ENCODE results near the gene PYGO1.

PYGO1 gene

GRCh38 chr15:55564347-55565145 lies 23.6 kb downstream of the PYGO1 start:
- TF ChIP-seq SNAI2 (CRISPR knock-in tag; IDR thresholded peaks at IDR 0.05) (no peak), ZC3H10 (CRISPR knock-in tag; IDR thresholded peaks at IDR 0.05) (no peak), PPARA (CRISPR knock-in tag; IDR thresholded peaks at IDR 0.05; ENCODE audit: borderline replicate concordance) (no peak), ISL1 (CRISPR knock-in tag; IDR thresholded peaks at IDR 0.05) (no peak), OSR1 (CRISPR knock-in tag; IDR thresholded peaks at IDR 0.05) (no peak)
- peak; percentile 40; the same call in 1 of the 3 replicates for ATAC-seq

DNA sequence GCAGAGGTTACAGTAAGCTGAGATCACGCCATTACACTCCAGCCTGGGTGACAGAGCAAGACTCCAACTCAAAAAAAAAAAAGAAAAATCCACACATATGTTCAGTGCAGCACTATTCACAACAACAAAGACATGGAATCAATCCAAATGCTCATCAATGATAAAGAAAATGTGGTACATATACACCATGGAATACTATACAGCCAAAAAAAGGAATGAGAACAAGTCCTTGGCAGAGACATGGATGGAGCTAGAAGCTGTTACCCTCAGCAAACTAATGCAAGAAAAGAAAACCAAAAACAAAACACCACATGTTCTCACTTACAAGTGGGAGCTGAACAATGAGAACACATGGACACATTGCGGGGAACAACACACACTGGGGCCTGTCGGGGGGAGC lies 25.5 kb downstream of the PYGO1 start:
- no peak for ATAC-seq
- TF ChIP-seq TSHZ2 (CRISPR knock-in tag; IDR thresholded peaks at IDR 0.05) (no peak), ARNTL (CRISPR knock-in tag; IDR thresholded peaks at IDR 0.05; ENCODE audit: borderline replicate concordance, low read depth) (no peak), TCF4 (CRISPR knock-in tag; IDR thresholded peaks at IDR 0.05; ENCODE audit: borderline replicate concordance) (no peak), CSRNP3 (CRISPR knock-in tag; IDR thresholded peaks at IDR 0.05) (no peak), GLIS3 (CRISPR knock-in tag; IDR thresholded peaks at IDR 0.05) (no peak)

DNA sequence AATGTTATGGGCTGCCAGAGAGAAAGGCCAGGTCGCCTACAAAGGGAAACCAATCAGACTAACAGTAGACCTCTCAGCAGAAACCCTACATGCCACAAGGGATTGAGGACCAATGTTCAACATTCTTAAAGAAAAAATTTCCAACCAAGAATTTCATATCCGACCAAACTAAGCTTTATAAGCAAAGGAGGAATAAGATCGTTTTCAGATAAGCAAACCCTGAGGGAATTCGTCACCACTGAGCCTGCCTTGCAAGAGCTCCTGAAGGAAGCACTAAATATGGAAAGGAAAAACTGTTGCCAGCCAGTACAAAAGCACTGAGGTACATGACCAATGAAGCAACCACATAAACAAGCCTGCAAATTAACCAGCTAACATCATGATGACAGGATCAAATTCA lies 33.1 kb downstream of the PYGO1 start:
- no peak for ATAC-seq
- no peak for TF ChIP-seq ESRRG (CRISPR knock-in tag; IDR thresholded peaks at IDR 0.05)
- no peak for TF ChIP-seq OSR1 (CRISPR knock-in tag; IDR thresholded peaks at IDR 0.05)
- no peak for TF ChIP-seq TOX (CRISPR knock-in tag; IDR thresholded peaks at IDR 0.05; ENCODE audit: borderline replicate concordance)
- no peak for TF ChIP-seq ISL1 (CRISPR knock-in tag; IDR thresholded peaks at IDR 0.05)
- no peak for TF ChIP-seq ARNTL (CRISPR knock-in tag; IDR thresholded peaks at IDR 0.05; ENCODE audit: borderline replicate concordance, low read depth)
- no peak for TF ChIP-seq CSDC2 (CRISPR knock-in tag; IDR thresholded peaks at IDR 0.05)
- no peak for TF ChIP-seq BACH2 (CRISPR knock-in tag; IDR thresholded peaks at IDR 0.05; ENCODE audit: borderline replicate concordance)
- no peak for TF ChIP-seq ZNF8 (CRISPR knock-in tag; IDR thresholded peaks at IDR 0.05)
- TF ChIP-seq RARB (CRISPR knock-in tag; IDR thresholded peaks at IDR 0.05), result no peak
- TF ChIP-seq, protein P1, sequence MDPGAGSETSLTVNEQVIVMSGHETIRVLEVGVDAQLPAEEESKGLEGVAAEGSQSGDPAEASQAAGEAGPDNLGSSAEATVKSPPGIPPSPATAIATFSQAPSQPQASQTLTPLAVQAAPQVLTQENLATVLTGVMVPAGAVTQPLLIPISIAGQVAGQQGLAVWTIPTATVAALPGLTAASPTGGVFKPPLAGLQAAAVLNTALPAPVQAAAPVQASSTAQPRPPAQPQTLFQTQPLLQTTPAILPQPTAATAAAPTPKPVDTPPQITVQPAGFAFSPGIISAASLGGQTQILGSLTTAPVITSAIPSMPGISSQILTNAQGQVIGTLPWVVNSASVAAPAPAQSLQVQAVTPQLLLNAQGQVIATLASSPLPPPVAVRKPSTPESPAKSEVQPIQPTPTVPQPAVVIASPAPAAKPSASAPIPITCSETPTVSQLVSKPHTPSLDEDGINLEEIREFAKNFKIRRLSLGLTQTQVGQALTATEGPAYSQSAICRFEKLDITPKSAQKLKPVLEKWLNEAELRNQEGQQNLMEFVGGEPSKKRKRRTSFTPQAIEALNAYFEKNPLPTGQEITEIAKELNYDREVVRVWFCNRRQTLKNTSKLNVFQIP (CRISPR knock-in tag; IDR thresholded peaks at IDR 0.05; ENCODE audit: borderline replicate concordance, low read depth), result no peak
- no peak for TF ChIP-seq ZNF70 (CRISPR knock-in tag; IDR thresholded peaks at IDR 0.05)

DNA sequence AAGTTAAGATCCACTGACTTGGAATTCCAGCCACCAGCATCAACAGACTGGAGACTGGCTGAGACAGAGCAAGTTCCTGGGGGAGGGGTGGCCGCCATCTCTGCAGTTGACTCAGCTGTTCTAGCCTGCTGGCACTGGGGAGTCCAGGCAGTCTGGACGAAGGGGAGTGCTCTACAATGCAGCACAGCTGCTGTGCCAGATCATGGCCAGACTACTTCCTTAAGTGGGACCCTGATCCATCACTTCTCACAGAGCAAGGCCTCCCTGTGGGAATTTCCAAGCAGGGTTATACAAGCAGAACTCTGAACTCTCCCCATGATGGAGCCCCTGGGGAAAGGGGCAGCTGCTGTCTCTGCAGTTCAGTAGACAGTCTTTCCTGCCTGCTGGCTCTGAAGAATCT lies 35.2 kb downstream of the PYGO1 start:
- TF ChIP-seq TOX (CRISPR knock-in tag; IDR thresholded peaks at IDR 0.05; ENCODE audit: borderline replicate concordance), result no peak
- no peak for TF ChIP-seq GLIS3 (CRISPR knock-in tag; IDR thresholded peaks at IDR 0.05)
- no peak for TF ChIP-seq ZNF8 (CRISPR knock-in tag; IDR thresholded peaks at IDR 0.05)
- TF ChIP-seq ZFP3 (CRISPR knock-in tag; IDR thresholded peaks at IDR 0.05), result no peak
- TF ChIP-seq CSDC2 (CRISPR knock-in tag; IDR thresholded peaks at IDR 0.05), result no peak
- no peak for TF ChIP-seq RARB (CRISPR knock-in tag; IDR thresholded peaks at IDR 0.05)
- no peak for TF ChIP-seq ZFP30 (CRISPR knock-in tag; IDR thresholded peaks at IDR 0.05)
- TF ChIP-seq SNAI2 (CRISPR knock-in tag; IDR thresholded peaks at IDR 0.05), result no peak
- ATAC-seq, result peak; percentile 69

DNA sequence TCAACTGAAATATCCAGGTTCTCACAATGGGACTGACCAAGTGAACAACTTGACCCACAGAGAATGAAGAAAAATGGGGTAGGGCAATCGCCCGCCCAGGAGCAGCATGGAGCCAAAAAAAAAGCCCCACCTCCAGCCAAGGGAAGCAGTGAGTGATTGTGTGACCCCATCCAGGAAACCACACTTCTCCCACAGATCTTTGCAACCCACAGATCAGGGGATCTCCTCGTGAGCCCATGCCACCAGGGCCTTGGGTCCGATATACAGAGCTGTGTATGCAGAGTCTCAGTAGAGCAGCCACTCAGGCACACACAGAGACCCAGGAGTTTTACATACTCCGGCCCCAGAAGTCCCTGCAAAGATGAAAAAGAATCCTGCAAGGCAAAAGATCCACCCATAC lies 35.7 kb downstream of the PYGO1 start:
- ATAC-seq, result no peak
- TF ChIP-seq PPARA (CRISPR knock-in tag; IDR thresholded peaks at IDR 0.05; ENCODE audit: borderline replicate concordance) (no peak), GLIS3 (CRISPR knock-in tag; IDR thresholded peaks at IDR 0.05) (no peak), ZNF8 (CRISPR knock-in tag; IDR thresholded peaks at IDR 0.05) (no peak), ZFP3 (CRISPR knock-in tag; IDR thresholded peaks at IDR 0.05) (no peak), CSRNP3 (CRISPR knock-in tag; IDR thresholded peaks at IDR 0.05) (no peak), BACH2 (CRISPR knock-in tag; IDR thresholded peaks at IDR 0.05; ENCODE audit: borderline replicate concordance) (no peak), TOX (CRISPR knock-in tag; IDR thresholded peaks at IDR 0.05; ENCODE audit: borderline replicate concordance) (no peak), TCF4 (CRISPR knock-in tag; IDR thresholded peaks at IDR 0.05; ENCODE audit: borderline replicate concordance) (no peak), ZNF565 (CRISPR knock-in tag; conservative IDR thresholded peaks at IDR 0.05; ENCODE audit: low read depth) (no peak), SNAI2 (CRISPR knock-in tag; IDR thresholded peaks at IDR 0.05) (no peak), ISL1 (CRISPR knock-in tag; IDR thresholded peaks at IDR 0.05) (no peak), ESRRG (CRISPR knock-in tag; IDR thresholded peaks at IDR 0.05) (no peak), ZFP30 (CRISPR knock-in tag; IDR thresholded peaks at IDR 0.05) (no peak), RARB (CRISPR knock-in tag; IDR thresholded peaks at IDR 0.05) (no peak), ARNTL (CRISPR knock-in tag; IDR thresholded peaks at IDR 0.05; ENCODE audit: borderline replicate concordance, low read depth) (no peak)
- TF ChIP-seq, protein P1 (CRISPR knock-in tag; IDR thresholded peaks at IDR 0.05; ENCODE audit: borderline replicate concordance, low read depth), result no peak
